ENCODE measurements around the gene POC1A.

GRCh38 chr3:52122491-52122890 lies 31.7 kb downstream of the POC1A start:
- TF ChIP-seq ZFP36 (IDR thresholded peaks at IDR 0.05; ENCODE audit: low read depth, low read length, partially characterized antibody) (no peak), SMC3 (conservative IDR thresholded peaks at IDR 0.05; ENCODE audit: insufficient read depth, low read depth, low read length) (no peak), TCF7 (IDR thresholded peaks at IDR 0.05; ENCODE audit: borderline replicate concordance) (no peak), BRCA1 (IDR thresholded peaks at IDR 0.05) (no peak), BRCA1 (CRISPR knock-in tag; IDR thresholded peaks at IDR 0.05) (no peak)

Data from K562 (cell line).